Measurements from ENCODE around the gene TMC4.
"Not testable (repeated sequence)": the region's sequence is repeated elsewhere in the genome, so short reads cannot be mapped to it uniquely, and the experiment has no call there.

The TMC4 gene, protein sequence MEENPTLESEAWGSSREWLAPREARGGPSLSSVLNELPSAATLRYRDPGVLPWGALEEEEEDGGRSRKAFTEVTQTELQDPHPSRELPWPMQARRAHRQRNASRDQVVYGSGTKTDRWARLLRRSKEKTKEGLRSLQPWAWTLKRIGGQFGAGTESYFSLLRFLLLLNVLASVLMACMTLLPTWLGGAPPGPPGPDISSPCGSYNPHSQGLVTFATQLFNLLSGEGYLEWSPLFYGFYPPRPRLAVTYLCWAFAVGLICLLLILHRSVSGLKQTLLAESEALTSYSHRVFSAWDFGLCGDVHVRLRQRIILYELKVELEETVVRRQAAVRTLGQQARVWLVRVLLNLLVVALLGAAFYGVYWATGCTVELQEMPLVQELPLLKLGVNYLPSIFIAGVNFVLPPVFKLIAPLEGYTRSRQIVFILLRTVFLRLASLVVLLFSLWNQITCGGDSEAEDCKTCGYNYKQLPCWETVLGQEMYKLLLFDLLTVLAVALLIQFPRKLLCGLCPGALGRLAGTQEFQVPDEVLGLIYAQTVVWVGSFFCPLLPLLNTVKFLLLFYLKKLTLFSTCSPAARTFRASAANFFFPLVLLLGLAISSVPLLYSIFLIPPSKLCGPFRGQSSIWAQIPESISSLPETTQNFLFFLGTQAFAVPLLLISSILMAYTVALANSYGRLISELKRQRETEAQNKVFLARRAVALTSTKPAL

DNA sequence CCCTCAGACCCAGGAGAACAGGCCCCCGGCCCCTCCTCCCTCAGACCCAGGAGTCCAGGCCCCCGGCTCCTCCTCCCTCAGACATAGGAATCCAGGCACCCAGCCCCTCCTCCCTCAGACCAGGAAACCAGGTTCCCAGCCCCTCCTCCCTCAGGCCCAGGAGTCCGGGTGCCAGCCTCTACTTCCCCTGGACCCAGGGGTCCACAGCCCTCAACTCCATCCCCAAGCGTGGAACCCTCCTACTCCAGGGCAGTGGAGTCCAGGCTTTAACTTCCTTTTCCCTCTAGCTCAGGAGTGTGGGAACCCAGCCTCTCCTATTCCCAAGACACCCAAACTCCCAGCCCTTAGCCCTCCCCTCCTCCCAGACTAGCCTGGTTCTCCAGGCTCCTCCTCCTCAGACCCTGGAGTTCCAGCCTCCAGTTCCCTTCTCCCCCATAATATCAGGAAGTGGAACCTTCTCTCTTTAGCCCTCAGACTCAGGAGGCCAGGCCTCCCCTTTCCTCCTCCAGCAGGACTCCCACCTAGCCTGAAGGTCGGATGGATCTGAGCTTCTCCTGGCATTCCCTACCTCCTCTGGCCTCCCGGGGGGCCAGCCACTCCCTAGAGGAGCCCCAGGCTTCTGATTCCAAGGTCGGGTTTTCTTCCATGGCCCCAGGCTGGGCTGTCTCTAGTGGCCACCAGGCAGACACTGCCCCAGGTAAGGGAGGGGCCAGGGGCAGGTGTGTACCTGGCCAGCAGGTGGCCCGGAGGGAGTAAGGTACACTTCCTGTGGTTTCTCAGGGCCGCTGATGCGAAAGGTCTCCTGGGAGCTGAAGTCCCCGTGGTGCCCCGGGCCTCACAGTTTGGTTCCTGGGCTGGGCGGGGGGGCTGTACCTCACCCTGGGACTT lies at the start of gene TMC4:
TMC4 (minus strand) TSS at position 690 of the 888 bp plus-strand sequence; CDS start at position 647, 43 bp downstream.
- no peak for DNase-seq (ENCODE audit: low read depth)

- not testable (repeated sequence) for DNase-seq (ENCODE audit: low read depth)
Observed at GRCh38 chr19:54221947-54222346, 49.0 kb upstream of the TMC4 start.

- not testable (repeated sequence) for DNase-seq (ENCODE audit: low read depth)
Observed at GRCh38 chr19:54219702-54220101, 46.7 kb upstream of the TMC4 start.

- no peak for DNase-seq (ENCODE audit: low read depth)
Observed at GRCh38 chr19:54218960-54219661, 46.2 kb upstream of the TMC4 start.

DNA sequence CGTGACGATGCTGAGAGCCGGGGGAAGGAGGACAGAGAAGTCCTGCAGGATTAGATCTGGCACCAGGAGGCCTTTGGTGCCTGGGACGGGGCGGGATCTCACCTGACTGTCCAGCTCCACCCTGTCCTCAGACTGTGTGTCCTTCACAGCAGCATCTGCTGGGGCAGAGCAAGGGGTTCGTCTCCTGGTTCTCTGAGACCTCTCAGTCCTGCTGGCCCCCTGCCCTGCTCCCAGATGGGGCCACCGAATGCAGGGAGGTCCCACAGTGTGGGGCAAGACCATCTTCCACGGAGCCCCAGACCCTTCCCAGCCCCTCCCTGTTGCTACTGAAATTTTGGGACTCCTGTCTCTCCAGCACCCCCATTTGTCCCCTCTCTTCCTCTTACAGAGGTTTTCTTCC lies 45.3 kb upstream of the TMC4 start:
- DNase-seq (ENCODE audit: low read depth) = no peak

DNA sequence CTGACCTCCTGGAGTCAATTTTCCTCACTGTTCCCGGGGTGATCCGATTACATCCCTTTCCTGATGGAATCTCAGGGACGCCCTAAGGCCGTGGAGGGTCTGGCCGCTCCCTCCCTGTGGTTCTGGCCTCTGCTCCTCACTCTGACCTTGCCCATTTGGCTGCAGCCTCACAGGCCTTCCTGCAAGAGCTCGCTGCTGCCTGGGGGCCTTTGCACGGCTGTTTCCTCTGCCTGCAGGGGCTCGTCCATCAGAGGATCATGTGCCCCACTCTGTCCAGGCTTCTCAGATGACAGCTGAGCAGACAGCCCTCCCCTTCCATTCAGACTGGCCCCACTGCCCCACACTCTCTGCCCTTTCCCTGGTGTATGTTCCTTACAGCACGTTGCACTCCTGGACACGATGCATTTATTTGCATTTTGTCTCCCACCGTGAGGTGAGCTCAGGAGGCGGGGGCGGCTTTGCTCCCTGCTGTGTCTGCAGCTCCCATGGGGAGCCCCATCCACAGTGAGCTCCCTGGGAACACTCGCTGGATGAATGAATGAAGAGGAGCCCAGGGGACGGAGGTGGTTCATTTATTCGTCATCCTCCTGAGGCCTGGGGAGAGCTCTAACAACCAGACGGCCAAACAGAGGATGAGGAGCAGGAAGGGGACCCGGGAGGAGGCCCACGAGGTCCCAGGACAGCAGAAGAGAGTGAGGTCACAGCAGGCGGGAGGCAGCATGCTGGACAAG lies 44.7 kb upstream of the TMC4 start:
- DNase-seq (ENCODE audit: low read depth) = not testable (repeated sequence)

- DNase-seq (ENCODE audit: low read depth) = no peak
Observed at GRCh38 chr19:54216869-54217268, 43.9 kb upstream of the TMC4 start.

DNA sequence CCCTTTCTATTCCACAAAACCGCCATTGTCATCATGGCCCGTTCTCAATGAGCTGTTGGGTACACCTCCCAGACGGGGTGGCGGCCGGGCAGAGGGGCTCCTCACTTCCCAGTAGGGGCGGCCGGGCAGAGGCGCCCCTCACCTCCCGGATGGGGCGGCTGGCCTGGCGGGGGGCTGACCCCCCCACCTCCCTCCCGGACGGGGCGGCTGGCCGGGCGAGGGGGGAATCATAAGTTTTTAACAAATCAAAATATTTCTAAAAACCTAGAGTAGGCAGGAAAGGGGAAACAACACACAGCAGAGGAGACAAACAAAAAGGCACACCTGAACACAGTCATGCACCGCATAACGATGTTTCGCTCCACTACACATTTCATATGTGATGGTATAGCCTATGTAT lies 41.8 kb upstream of the TMC4 start:
- not testable (repeated sequence) for DNase-seq (ENCODE audit: low read depth)

GRCh38 chr19:54214217-54214616 lies 41.3 kb upstream of the TMC4 start:
- not testable (repeated sequence) for DNase-seq (ENCODE audit: low read depth)

GRCh38 chr19:54211235-54211634 lies 38.3 kb upstream of the TMC4 start:
- DNase-seq (ENCODE audit: low read depth) = no peak

GRCh38 chr19:54209811-54210494 lies 37.0 kb upstream of the TMC4 start:
- no peak for DNase-seq (ENCODE audit: low read depth)

DNA sequence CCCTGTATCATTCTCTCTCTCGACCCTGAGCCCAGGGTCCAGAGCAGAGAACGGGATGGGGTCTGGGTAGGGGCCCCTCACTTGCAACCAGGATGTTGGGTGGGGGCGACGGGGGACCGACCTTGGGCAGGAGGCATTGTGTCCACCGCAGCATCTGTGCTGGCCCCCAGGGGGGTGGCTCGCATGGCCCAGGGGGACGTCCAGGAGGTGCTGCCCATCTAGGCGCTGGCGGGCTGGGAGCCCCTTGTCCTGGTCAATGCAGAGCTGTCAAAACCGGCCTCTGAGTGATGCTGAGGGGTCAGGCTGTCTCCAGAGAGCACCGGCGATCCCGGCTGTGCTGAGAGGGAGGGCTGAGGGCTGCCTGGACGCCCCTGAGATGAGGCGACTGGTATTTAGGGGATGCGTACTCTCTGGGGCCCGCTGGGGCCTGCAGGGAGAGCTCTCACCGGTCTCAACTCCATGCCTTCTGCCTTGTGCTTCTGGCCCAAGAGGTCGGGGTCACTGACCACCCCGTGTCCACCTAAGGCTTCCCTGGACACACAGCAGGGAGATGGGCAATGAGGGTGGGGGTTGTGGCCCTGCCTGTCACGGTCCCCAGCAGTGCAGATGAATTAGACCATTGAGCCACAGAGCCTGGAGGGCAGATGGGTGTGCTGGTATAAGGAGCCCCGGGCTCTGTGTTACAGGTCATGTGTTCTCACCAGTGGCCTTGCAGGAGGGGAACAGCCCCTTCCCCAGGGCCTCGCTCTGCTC lies 36.3 kb upstream of the TMC4 start:
- DNase-seq (ENCODE audit: low read depth) = no peak

DNA sequence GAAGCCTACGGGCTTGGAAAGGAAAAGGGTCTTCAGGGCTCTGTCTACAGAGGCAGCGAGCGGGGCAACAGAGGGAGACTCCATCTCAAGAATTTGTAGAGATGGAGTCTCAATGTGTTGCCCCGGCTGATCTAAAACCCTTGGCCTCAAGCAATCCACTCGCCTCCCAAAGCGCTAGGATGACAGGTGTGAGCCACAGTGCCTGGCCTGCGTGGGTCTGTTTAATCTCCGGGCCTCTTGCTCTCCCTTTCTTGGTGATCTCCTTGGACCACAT lies 35.8 kb upstream of the TMC4 start:
- no peak for DNase-seq (ENCODE audit: low read depth)

GRCh38 chr19:54207983-54208783 lies 35.2 kb upstream of the TMC4 start:
- no peak for DNase-seq (ENCODE audit: low read depth)

DNA sequence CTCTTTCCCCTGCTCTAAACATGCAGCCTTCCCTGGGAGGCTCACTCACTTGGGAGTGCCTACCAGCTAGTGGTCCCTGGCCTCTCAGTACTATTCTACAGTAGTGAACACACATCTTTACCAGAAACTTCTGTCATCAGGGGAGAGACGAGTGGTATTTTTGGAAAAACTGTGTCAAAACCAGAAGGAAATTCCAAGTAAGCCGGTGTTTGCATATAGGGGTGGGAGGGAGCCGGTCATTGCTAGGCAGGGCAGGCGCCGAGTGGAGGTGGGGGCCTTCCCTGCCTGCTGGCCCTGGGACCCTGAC lies 34.7 kb upstream of the TMC4 start:
- DNase-seq (ENCODE audit: low read depth) = no peak

DNA sequence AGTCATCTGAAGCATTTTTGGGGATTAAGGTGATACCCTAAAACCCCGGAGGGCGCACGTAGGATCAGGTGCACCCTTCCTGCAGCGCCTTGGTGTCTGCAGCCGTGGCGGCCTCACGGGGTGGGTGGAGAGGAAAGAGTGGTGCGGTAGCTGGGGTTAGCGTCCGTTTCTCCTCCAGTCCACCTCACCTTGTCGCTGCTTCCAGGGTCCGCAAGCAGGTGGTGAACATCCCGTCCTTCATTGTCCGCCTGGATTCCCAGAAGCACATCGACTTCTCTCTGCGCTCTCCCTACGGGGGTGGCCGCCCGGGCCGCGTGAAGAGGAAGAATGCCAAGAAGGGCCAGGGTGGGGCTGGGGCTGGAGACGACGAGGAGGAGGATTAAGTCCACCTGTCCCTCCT lies 34.2 kb upstream of the TMC4 start:
- DNase-seq (ENCODE audit: low read depth) = not testable (repeated sequence)

DNA sequence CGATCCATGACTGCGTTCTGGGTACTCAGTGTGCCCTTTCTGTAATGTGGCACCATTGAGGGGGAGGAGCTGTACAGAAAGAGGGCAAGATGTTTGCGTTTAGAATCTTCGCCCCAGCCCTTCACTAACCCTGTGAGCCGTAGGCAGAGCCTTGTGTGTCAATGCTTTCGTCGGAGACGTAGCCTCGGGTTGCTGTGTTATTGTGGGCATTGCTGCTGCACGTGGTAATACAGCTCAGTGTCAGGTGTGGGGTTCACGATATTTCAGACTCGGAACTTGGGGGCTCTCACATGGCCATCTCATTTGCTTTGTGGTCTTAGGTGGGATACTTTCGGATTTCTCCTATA lies 33.8 kb upstream of the TMC4 start:
- no peak for DNase-seq (ENCODE audit: low read depth)

DNA sequence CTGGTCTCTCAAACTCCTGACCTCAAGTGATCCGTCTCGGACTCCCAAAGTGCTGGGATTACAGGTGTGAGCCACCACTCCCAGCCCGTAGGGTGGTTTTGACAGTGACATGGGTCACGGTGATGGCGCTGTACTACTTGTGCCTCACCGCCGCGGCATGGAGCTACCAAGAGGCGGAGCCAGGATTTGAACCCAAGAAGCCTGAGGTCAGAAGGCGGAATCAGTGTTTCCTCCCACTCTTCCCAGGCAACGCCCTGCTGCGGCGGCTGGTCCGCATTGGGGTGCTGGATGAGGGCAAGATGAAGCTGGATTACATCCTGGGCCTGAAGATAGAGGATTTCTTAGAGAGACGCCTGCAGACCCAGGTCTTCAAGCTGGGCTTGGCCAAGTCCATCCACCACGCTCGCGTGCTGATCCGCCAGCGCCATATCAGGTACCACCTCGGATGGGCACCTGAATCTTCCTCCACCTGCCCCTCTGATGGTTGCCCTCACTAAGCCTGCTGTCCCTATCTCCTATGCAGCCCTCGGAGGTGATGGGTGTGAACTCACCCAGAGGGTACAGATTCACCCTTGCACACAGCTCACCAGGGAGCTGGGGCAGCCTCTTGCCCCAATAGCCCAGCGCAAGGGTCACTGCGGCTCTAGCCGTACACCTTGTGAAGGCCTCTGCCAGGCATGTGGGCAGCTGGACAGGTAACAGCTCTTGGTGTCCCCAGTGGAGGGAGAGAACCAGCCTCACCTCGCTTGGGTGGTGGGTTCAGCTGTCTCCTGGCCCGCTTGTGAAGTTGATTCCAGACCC lies 33.3 kb upstream of the TMC4 start:
- DNase-seq (ENCODE audit: low read depth) = no peak
